ENCODE results near the gene RASGEF1C. TPM values are rescaled to one million over a fixed set of nuclear protein-coding genes. Genes with fewer than 3 reads are reported as not detected.

The RASGEF1C gene
- total and polyA plus RNA-seq, 2 of the 13 experiments (the other 11 are each of a cell fraction or from before 2014, with no cell fraction given) = not detected

- ChIA-PET CTCF (ENCODE audit: low intra/inter-chr PET ratio, low total read pairs) (no interaction called here), POLR2A (no interaction called here)
- no peak overlapping the region for H3K4me3 ChIP-seq (replicated peaks in 1 of 3; ENCODE audit: insufficient read depth in 1 of 3, low read depth in 2 of 3, low read length in 3 of 3)
- intact Hi-C loops (cut with micrococcal nuclease; ENCODE audit: unreplicated experiment) (no loop called here), in situ Hi-C loops (cut with HindIII; ENCODE audit: extremely low pct_ligation_motif_present, low pct_unique_long_range_greater_than_20kb) (no loop called here)
- H3K9me3 ChIP-seq (ENCODE audit: low read length) = no peaks in the 10 kb centered on the region
- H3K4me2 ChIP-seq (ENCODE audit: low read depth, low read length) = no peak overlapping the region
- DNase-seq (ENCODE audit: low spot score) (no peak), ATAC-seq (no peak), FAIRE-seq (no peak)
- H3K27ac ChIP-seq (ENCODE audit: extremely low read length, insufficient read depth, low read length) = no peak overlapping the region
- no TSS peak for BruUV-seq (replicated peaks)
- H3K27me3 ChIP-seq (ENCODE audit: control insufficient read depth in 1 of 2, insufficient read depth in 2 of 2, low read length in 2 of 2) = no peaks in the 10 kb centered on the region
- H3K9ac ChIP-seq (ENCODE audit: insufficient read depth, low read depth, low read length) = no peak overlapping the region
- H2AFZ ChIP-seq (ENCODE audit: low read length) = no peak overlapping the region
- WGBS (ENCODE audit: low lambda C conversion rate) = 99% methylated on average over 7 of the region's 7 CpGs
- peaks cover 19% of the 10 kb centered on the region for H3K4me1 ChIP-seq (ENCODE audit: insufficient read depth, low read length)
- no peaks in the 10 kb centered on the region for H3K79me2 ChIP-seq (ENCODE audit: insufficient read depth, low read length)
- H3K36me3 ChIP-seq (replicated peaks in 1 of 2; ENCODE audit: control insufficient read depth in 1 of 2, insufficient read depth in 2 of 2, low read length in 2 of 2) = no peaks in the 10 kb centered on the region
- no peaks in the 10 kb centered on the region for H4K20me1 ChIP-seq (ENCODE audit: insufficient read depth, low read length)
- no peak for TF ChIP-seq AHR (CRISPR knock-in tag; IDR thresholded peaks at IDR 0.05)
- no peak for TF ChIP-seq ZNF274 (CRISPR knock-in tag; IDR thresholded peaks at IDR 0.05)
- TF ChIP-seq POGK (CRISPR knock-in tag; conservative IDR thresholded peaks at IDR 0.05) = no peak
- TF ChIP-seq ZBTB49 (CRISPR knock-in tag; IDR thresholded peaks at IDR 0.05; ENCODE audit: borderline replicate concordance) = no peak
- TF ChIP-seq ATF4 (CRISPR knock-in tag; IDR thresholded peaks at IDR 0.05) = no peak
- no peak for TF ChIP-seq ZNF234 (CRISPR knock-in tag; conservative IDR thresholded peaks at IDR 0.05)
- no peak for TF ChIP-seq ZFX (CRISPR knock-in tag; IDR thresholded peaks at IDR 0.05; ENCODE audit: low read depth)
- TF ChIP-seq ZHX2 (IDR thresholded peaks at IDR 0.05; ENCODE audit: low read depth) = no peak
- TF ChIP-seq ZHX2 (CRISPR knock-in tag; IDR thresholded peaks at IDR 0.05; ENCODE audit: borderline replicate concordance) = no peak
- no peak for TF ChIP-seq ZNF503 (CRISPR knock-in tag; IDR thresholded peaks at IDR 0.05)
- no peak for TF ChIP-seq ZNF333 (CRISPR knock-in tag; IDR thresholded peaks at IDR 0.05; ENCODE audit: borderline replicate concordance)
Observed at GRCh38 chr5:180230017-180230416, 21.0 kb upstream of the RASGEF1C start.
